ENCODE results near the gene SGCE. TPM values are rescaled to one million over a fixed set of nuclear protein-coding genes. Genes with fewer than 3 reads are reported as not detected.

Gene SGCE
- total RNA-seq, 1 experiment from 2014 or later = 30.4 TPM

GRCh38 chr7:94701555-94701973 lies 45.6 kb upstream of the SGCE start:
- Histone ChIP-seq H3F3A (ENCODE audit: low read length, unreplicated experiment) (peaks cover 8% of the 10 kb centered on the region), H3K9ac (ENCODE audit: low read length) (no peak overlapping the region), H3K9me2 (replicated peaks; ENCODE audit: low read length) (no peaks in the 10 kb centered on the region), H3K27me3 (ENCODE audit: low read length) (no peaks in the 10 kb centered on the region), H3K4me2 (ENCODE audit: low read length) (peak overlapping the region; percentile 18), H3K9me3 (ENCODE audit: low read length) (no peaks in the 10 kb centered on the region), H3K4me3 (ENCODE audit: low read length) (no peak overlapping the region), H3K79me2 (ENCODE audit: low read length) (no peaks in the 10 kb centered on the region), H4K20me1 (ENCODE audit: low read length) (no peaks in the 10 kb centered on the region), H3K36me3 (ENCODE audit: low read depth, low read length) (no peaks in the 10 kb centered on the region), H3K4me1 (ENCODE audit: insufficient read depth, low read length) (peaks cover 40% of the 10 kb centered on the region), H3K27ac (ENCODE audit: low read length) (peak overlapping the region; percentile 24), H2AFZ (ENCODE audit: low read length) (no peak overlapping the region)
- ChIA-PET CTCF (no interaction called here), POLR2A (ENCODE audit: unreplicated experiment) (interaction anchor here (0.6 to 1.0 kb wide), 4 partner anchors 41 to 333 kb away, joined by 3 to 6 read pairs (median 4); no protein-coding TSS in a partner anchor)
- BruUV-seq (replicated peaks) = no TSS peak
- intact Hi-C loops (cut with micrococcal nuclease) = no loop called here
- DNase-seq = peak; percentile 71
- TF ChIP-seq EZH2 (IDR thresholded peaks at IDR 0.05; ENCODE audit: low read length, unreplicated experiment) (no peak), CTCF (conservative IDR thresholded peaks at IDR 0.05; ENCODE audit: low read depth, low read length) (no peak), EZH2phosphoT487 (IDR thresholded peaks at IDR 0.05; ENCODE audit: borderline replicate concordance, low read length) (no peak)
- peak; percentile 75 for ATAC-seq

- H3K4me2 ChIP-seq (ENCODE audit: low read length) = peak overlapping the region; percentile 18
- no peak overlapping the region for H2AFZ ChIP-seq (ENCODE audit: low read length)
Observed at GRCh38 chr7:94700926-94701554, 45.1 kb upstream of the SGCE start.

GRCh38 chr7:94698275-94698674 lies 42.3 kb upstream of the SGCE start:
- BruUV-seq (replicated peaks) = no TSS peak
- Histone ChIP-seq H3K4me2 (ENCODE audit: low read length) (peak overlapping the region; percentile 76), H3K27ac (ENCODE audit: low read length) (peak overlapping the region; percentile 85), H4K20me1 (ENCODE audit: low read length) (no peaks in the 10 kb centered on the region), H3K36me3 (ENCODE audit: low read depth, low read length) (no peaks in the 10 kb centered on the region), H3K9me3 (ENCODE audit: low read length) (no peaks in the 10 kb centered on the region), H2AFZ (ENCODE audit: low read length) (no peak overlapping the region), H3K9ac (ENCODE audit: low read length) (peak overlapping the region; percentile 34), H3K4me1 (ENCODE audit: insufficient read depth, low read length) (peaks cover 40% of the 10 kb centered on the region), H3K4me3 (ENCODE audit: low read length) (peak overlapping the region; percentile 51), H3F3A (ENCODE audit: low read length, unreplicated experiment) (peaks cover 8% of the 10 kb centered on the region), H3K9me2 (replicated peaks; ENCODE audit: low read length) (no peaks in the 10 kb centered on the region), H3K27me3 (ENCODE audit: low read length) (no peaks in the 10 kb centered on the region), H3K79me2 (ENCODE audit: low read length) (no peaks in the 10 kb centered on the region)
- ChIA-PET CTCF (no interaction called here), POLR2A (ENCODE audit: unreplicated experiment) (interaction anchor here (0.5 kb wide), 1 partner anchor 39 kb away, joined by 3 read pairs; no protein-coding TSS in a partner anchor)
- ATAC-seq = peak; percentile 66
- TF ChIP-seq EZH2 (IDR thresholded peaks at IDR 0.05; ENCODE audit: low read length, unreplicated experiment) (no peak), EZH2phosphoT487 (IDR thresholded peaks at IDR 0.05; ENCODE audit: borderline replicate concordance, low read length) (no peak), CTCF (conservative IDR thresholded peaks at IDR 0.05; ENCODE audit: low read depth, low read length) (no peak)
- DNase-seq = peak; percentile 78
- intact Hi-C loops (cut with micrococcal nuclease) = loop anchor here (2.0 to 5.0 kb wide), 3 partner anchors 209 to 316 kb away; partner anchors contain the start of gene PPP1R9A

More at GRCh38 chr7:94700926-94701554, 45.1 kb upstream of the SGCE start:
- H3F3A ChIP-seq (ENCODE audit: low read length, unreplicated experiment) = peaks cover 8% of the 10 kb centered on the region
- peaks cover 40% of the 10 kb centered on the region for H3K4me1 ChIP-seq (ENCODE audit: insufficient read depth, low read length)
- TF ChIP-seq EZH2 (IDR thresholded peaks at IDR 0.05; ENCODE audit: low read length, unreplicated experiment) = no peak
- no peaks in the 10 kb centered on the region for H3K79me2 ChIP-seq (ENCODE audit: low read length)
- peak; percentile 4; the same call in 1 of the 2 replicates for ATAC-seq
- no peaks in the 10 kb centered on the region for H4K20me1 ChIP-seq (ENCODE audit: low read length)
- H3K4me3 ChIP-seq (ENCODE audit: low read length) = no peak overlapping the region
- CTCF ChIA-PET = no interaction called here
- peak; percentile 4 for DNase-seq
- H3K9ac ChIP-seq (ENCODE audit: low read length) = no peak overlapping the region
- BruUV-seq (replicated peaks) = no TSS peak
- no peaks in the 10 kb centered on the region for H3K27me3 ChIP-seq (ENCODE audit: low read length)
- H3K9me2 ChIP-seq (replicated peaks; ENCODE audit: low read length) = no peaks in the 10 kb centered on the region
- no peaks in the 10 kb centered on the region for H3K9me3 ChIP-seq (ENCODE audit: low read length)
- peak overlapping the region; percentile 24 for H3K27ac ChIP-seq (ENCODE audit: low read length)
- POLR2A ChIA-PET (ENCODE audit: unreplicated experiment) = interaction anchor here (0.6 to 1.0 kb wide), 2 partner anchors 43 to 334 kb away, joined by 3 read pairs; no protein-coding TSS in a partner anchor
- intact Hi-C loops (cut with micrococcal nuclease) = no loop called here
- H3K36me3 ChIP-seq (ENCODE audit: low read depth, low read length) = no peaks in the 10 kb centered on the region
